Spleen (tissue), 11 donors: ENCODE data around the gene LIN7B. TPM values are rescaled to one million over a fixed set of nuclear protein-coding genes. Genes with fewer than 3 reads are reported as not detected.

Experiments used
- DNase-seq: peaks from one replicate; pipeline ENCODE4 v3.0.0-alpha.2; 2020
- H3K27ac ChIP-seq, 8 donors: fragments of 200-600 bp; sonication (generic) in 7 of 8; 1 replicate in 4 of 8; 2 replicates in 4 of 8; pipeline versions ENCODE4 v1.5.0 to v1.8.0; 2016 to 2021; ENCODE audit warnings: inconsistent platforms in 4 of 8, mild to moderate bottlenecking in 4 of 8, moderate library complexity in 1 of 8
- H3K27me3 ChIP-seq, 7 donors: fragments of 200-600 bp; sonication (generic) in 6 of 7; replicated peaks in 1 of 7; 1 replicate in 4 of 7; 2 replicates in 3 of 7; pipeline versions ENCODE4 v1.5.0 to v1.8.0; 2016 to 2021; ENCODE audit warnings: inconsistent platforms in 3 of 7, mild to moderate bottlenecking in 1 of 7
- H3K36me3 ChIP-seq, 6 donors: fragments of 200-600 bp; sonication (generic) in 5 of 6; 1 replicate in 4 of 6; 2 replicates in 2 of 6; pipeline versions ENCODE4 v1.5.0 to v1.8.0; 2016 to 2021; ENCODE audit warnings: inconsistent platforms in 2 of 6
- H3K4me1 ChIP-seq, 6 donors: fragments of 200-600 bp; sonication (generic) in 5 of 6; 1 replicate in 3 of 6; 2 replicates in 3 of 6; pipeline versions ENCODE4 v1.5.0 to v1.8.0; 2016 to 2021; ENCODE audit warnings: inconsistent platforms in 3 of 6
- H3K4me3 ChIP-seq, 8 donors: fragments of 200-600 bp; sonication (generic) in 7 of 8; 1 replicate in 4 of 8; 2 replicates in 4 of 8; pipeline versions ENCODE4 v1.5.0 to v1.8.0; 2016 to 2021; ENCODE audit warnings: inconsistent platforms in 4 of 8, mild to moderate bottlenecking in 4 of 8, moderate library complexity in 2 of 8
- H3K9me3 ChIP-seq, 8 donors: fragments of 200-600 bp; sonication (generic) in 7 of 8; 1 replicate in 4 of 8; 2 replicates in 4 of 8; pipeline versions ENCODE4 v1.5.0 to v1.8.0; 2016 to 2021; ENCODE audit warnings: inconsistent platforms in 4 of 8
- CTCF ChIP-seq, 11 experiments: fragments of 200-600 bp in 7 of 11; fragments of 450-650 bp in 4 of 11; sonication (generic) in 4 of 11; IDR thresholded peaks in 8 of 11; conservative IDR thresholded peaks in 3 of 11; 1 replicate in 7 of 11; 2 replicates in 4 of 11; pipeline versions ENCODE4 v1.4.0 to v1.8.0; 2016 to 2021; ENCODE audit warnings: antibody characterized with exemption in 11 of 11, inconsistent platforms in 4 of 11, mild to moderate bottlenecking in 1 of 11
- POLR2A ChIP-seq, 3 donors: fragments of 450-650 bp; IDR thresholded peaks; one replicate each; pipeline ENCODE4 v1.5.1; 2017; ENCODE audit warnings: antibody characterized with exemption in 3 of 3, mild to moderate bottlenecking in 1 of 3
- POLR2AphosphoS5 ChIP-seq, 3 donors: sonication (generic); formaldehyde crosslinking; IDR thresholded peaks; one replicate each; pipeline ENCODE4 v1.5.1; 2017; ENCODE audit warnings: antibody characterized with exemption in 3 of 3
- WGBS, 5 donors: extraction: QIAGEN DNeasy Blood & Tissue Kit in 3 of 5; methylation state at CpG; one replicate each; pipeline versions ENCODE4 v1.1.5 to v1.1.7; 2013 to 2018; 5-methylcytosine and 5-hydroxymethylcytosine counted together
- intact Hi-C: fragments of 100-400 bp; cut with DNase I; formaldehyde crosslinking; loops from one replicate; pipeline ENCODE4 v1.15.0; 2023; ENCODE audit warnings: low total_unique reads
- polyA plus RNA-seq, 3 donors: library from polyadenylated mRNA; stranded (reverse); fragments of 200-250 nt; gene quantifications; one replicate each; pipeline ENCODE4 v1.2.1, GENCODE V29; 2013
- total RNA-seq, 7 donors: library from RNA; depleted of rRNA in 3 of 7; stranded (reverse); fragments of >200 nt in 3 of 7; fragmentation: NEBNext Ultra II Directional in 4 of 7; extraction: Animal tissue kit (Norgen Biotek cat#: 25700) in 4 of 7; gene quantifications; one replicate each; pipeline versions ENCODE4 v1.1.0 to v1.2.1, GENCODE V29; 2016 to 2021
- donor health status: healthy with polysubstance abuse.
- donor health status: DM: no; HTN: no; CAD: no; lungs with moderate emphysema.
- donor health status: DM: no; HTN: no; CAD: no.
- donor health status: Bipolar disorder and iron deficiency.
- donor health status: healthy.
- donor health status: DM: no; HTN: no; CAD: no.
- donor health status: DM: yes; HTN: yes; CAD: no.

Gene LIN7B
- total and polyA plus RNA-seq, 10 donors = 2.7 to 9.6 (median 6.4) TPM

DNA sequence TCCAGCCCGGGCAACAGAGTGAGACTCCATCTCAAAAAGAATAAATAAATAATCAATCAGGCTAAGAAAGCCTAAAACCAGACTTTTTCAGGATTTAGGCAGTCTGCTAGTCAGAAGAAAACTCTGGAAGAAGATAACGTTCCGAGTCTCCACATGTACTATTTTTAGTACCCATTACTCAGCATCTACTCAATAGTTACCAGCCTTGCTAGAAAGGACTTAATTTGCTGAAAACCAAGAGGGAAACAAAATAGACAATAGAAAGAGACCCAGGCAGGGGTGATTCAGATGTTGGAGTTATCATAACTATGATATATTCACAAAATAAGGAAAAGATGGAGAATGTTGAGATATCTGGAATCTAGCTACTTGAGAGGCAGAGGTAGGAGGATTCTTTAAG, 3.6 kb upstream of the LIN7B start:
- no peak overlapping the region for H3K4me3 ChIP-seq
- TF ChIP-seq CTCF (IDR thresholded peaks at IDR 0.05 in 8 of 11, conservative IDR thresholded peaks at IDR 0.05 in 3 of 11) (no peak), POLR2AphosphoS5 (IDR thresholded peaks at IDR 0.05) (no peak), POLR2A (IDR thresholded peaks at IDR 0.05) (no peak)
- no peak overlapping the region for H3K27ac ChIP-seq
- peaks cover 7 to 23% (median 18%) of the 10 kb centered on the region in 6 donors for H3K4me1 ChIP-seq
- 45 to 64% (median 56%) methylated on average over 3 of the region's 3 CpGs for WGBS, 5 donors
- H3K27me3 ChIP-seq = no peaks in the 10 kb centered on the region
- no peaks in the 10 kb centered on the region for H3K9me3 ChIP-seq
- intact Hi-C loops = no loop called here
- H3K36me3 ChIP-seq = peaks cover 0 to 43% (median 38%) of the 10 kb centered on the region in 6 donors
- DNase-seq = no peak

DNA sequence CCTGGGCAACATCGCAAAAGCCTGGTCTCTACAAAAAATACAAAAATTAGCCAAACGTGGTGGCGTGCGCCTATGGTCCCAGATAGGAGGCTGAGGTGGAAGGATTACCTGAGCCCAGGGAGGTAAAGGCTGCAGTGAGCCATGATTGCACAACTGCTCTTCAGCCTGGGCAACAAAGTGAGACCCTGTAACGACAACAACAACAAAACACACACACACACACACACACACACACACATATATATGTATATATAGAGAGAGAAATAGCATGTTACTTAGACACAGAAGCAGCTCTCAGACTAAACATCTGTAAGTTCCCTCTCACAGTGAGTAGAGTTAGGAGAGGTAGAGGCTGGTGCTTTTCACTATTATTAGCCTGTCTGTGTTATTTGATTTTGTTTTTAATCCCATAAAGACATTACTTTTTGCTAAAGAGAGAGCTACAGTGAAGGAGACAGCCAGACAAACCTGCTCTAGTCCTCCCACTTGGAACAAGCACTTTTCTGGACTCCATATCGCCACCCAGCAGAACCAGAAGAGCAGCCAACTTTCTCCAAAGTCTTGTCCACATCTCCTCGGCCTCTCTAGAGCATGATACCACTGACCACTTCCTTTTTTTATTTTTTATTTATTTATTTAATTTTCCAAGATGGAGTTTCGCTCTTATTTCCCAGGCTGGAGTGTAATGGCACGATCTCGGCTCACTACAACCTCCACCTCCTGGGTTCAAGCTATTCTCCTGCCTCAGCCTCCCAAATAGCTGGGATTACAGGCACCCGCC, 2.8 kb upstream of the LIN7B start:
- 82 to 90% (median 83%) methylated on average over 11 of the region's 11 CpGs for WGBS, 5 donors
- DNase-seq = no peak
- H3K4me3 ChIP-seq = no peak overlapping the region
- H3K27ac ChIP-seq = no peak overlapping the region
- no peaks in the 10 kb centered on the region for H3K9me3 ChIP-seq
- H3K27me3 ChIP-seq = no peaks in the 10 kb centered on the region
- peaks cover 0 to 35% (median 29%) of the 10 kb centered on the region in 6 donors for H3K36me3 ChIP-seq
- TF ChIP-seq POLR2AphosphoS5 (IDR thresholded peaks at IDR 0.05) = no peak
- TF ChIP-seq CTCF (IDR thresholded peaks at IDR 0.05 in 8 of 11, conservative IDR thresholded peaks at IDR 0.05 in 3 of 11) = no peak
- no peak for TF ChIP-seq POLR2A (IDR thresholded peaks at IDR 0.05)
- intact Hi-C loops = no loop called here
- H3K4me1 ChIP-seq = peaks cover 7 to 30% (median 21%) of the 10 kb centered on the region in 6 donors

GRCh38 chr19:49114630-49115363, 627 bp downstream of the LIN7B start:
- no peak for TF ChIP-seq POLR2A (IDR thresholded peaks at IDR 0.05)
- no peak for TF ChIP-seq CTCF (IDR thresholded peaks at IDR 0.05 in 8 of 11, conservative IDR thresholded peaks at IDR 0.05 in 3 of 11)
- TF ChIP-seq POLR2AphosphoS5 (IDR thresholded peaks at IDR 0.05) = peak; percentile 9 to 65 (median 56)
- peaks cover 19 to 60% (median 42%) of the 10 kb centered on the region in 6 donors for H3K4me1 ChIP-seq
- 11 to 40% (median 13%) methylated on average over 19 to 68 of the region's 68 CpGs for WGBS, 5 donors
- peak; percentile 88 for DNase-seq
- intact Hi-C loops = no loop called here
- H3K27me3 ChIP-seq = peaks cover 0 to 8% (median 4%) of the 10 kb centered on the region in 7 donors
- peak overlapping the region; percentile 63 to 87 (median 74) for H3K27ac ChIP-seq
- H3K36me3 ChIP-seq = peaks cover 0 to under 1% (median 0%) of the 10 kb centered on the region in 6 donors
- H3K4me3 ChIP-seq = peak overlapping the region; percentile 71 to 98 (median 83)
- no peaks in the 10 kb centered on the region for H3K9me3 ChIP-seq

DNA sequence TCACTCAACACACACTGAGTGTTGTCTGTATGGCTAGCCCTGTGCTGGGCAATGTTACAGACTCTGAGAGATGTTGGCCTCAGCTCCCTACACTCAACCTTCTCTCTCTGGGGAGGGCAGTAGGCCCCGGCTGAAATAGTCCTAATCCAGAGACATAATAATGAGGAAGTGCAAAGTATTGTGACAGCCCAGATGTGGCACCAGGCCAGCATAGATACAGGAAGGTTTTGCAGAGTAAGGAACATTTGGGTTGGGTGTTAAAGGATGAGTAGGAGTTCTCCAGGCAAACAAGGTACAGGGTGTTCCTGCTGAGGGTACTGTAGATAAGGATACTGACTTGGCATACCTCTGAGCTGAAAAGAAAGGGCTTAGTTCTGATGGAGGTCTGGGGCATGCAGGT, 2.4 kb downstream of the LIN7B start:
- Histone ChIP-seq H3K27me3 (peaks cover 0 to 22% (median 12%) of the 10 kb centered on the region in 7 donors), H3K9me3 (no peaks in the 10 kb centered on the region), H3K4me1 (peaks cover 24 to 68% (median 49%) of the 10 kb centered on the region in 6 donors), H3K4me3 (no peak overlapping the region), H3K36me3 (no peaks in the 10 kb centered on the region), H3K27ac (peak overlapping the region in 2 of 8 donors; percentile 15 to 30)
- no peak for TF ChIP-seq CTCF (IDR thresholded peaks at IDR 0.05 in 8 of 11, conservative IDR thresholded peaks at IDR 0.05 in 3 of 11)
- TF ChIP-seq POLR2A (IDR thresholded peaks at IDR 0.05) = no peak
- peak in 1 of 3 donors; percentile 26 for TF ChIP-seq POLR2AphosphoS5 (IDR thresholded peaks at IDR 0.05)
- 12 to 50% (median 36%) methylated on average over 1 of the region's 1 CpG for WGBS, 5 donors
- DNase-seq = no peak
- intact Hi-C loops = no loop called here
